VCaP (cell line): ENCODE measurements around the gene GRIN2A.

Source experiments
- H3K27ac ChIP-seq: fragments of 450-650 bp; 2 replicates; pipeline ENCODE4 v1.5.1; 2017
- CTCF ChIP-seq: fragments of 450-650 bp; conservative IDR thresholded peaks from 2 replicates; pipeline ENCODE4 v1.5.1; 2017; ENCODE audit warnings: mild to moderate bottlenecking, moderate library complexity

Gene GRIN2A

GRCh38 chr16:9980981-9981380 is 201.2 kb downstream of the GRIN2A start:
- TF ChIP-seq CTCF: no peak
- no peak overlapping the region for H3K27ac ChIP-seq

- TF ChIP-seq CTCF: no peak
- H3K27ac ChIP-seq: no peak overlapping the region
Measured at GRCh38 chr16:9978160-9978725, 204.0 kb downstream of the GRIN2A start.

GRCh38 chr16:9977333-9977897 is 204.8 kb downstream of the GRIN2A start:
- no peak for TF ChIP-seq CTCF
- no peak overlapping the region for H3K27ac ChIP-seq

GRCh38 chr16:9976601-9977000 is 205.6 kb downstream of the GRIN2A start:
- no peak for TF ChIP-seq CTCF

GRCh38 chr16:9971907-9972306 is 210.3 kb downstream of the GRIN2A start:
- no peak overlapping the region for H3K27ac ChIP-seq
- TF ChIP-seq CTCF: no peak

More at GRCh38 chr16:9976601-9977000, 205.6 kb downstream of the GRIN2A start:
- no peak overlapping the region for H3K27ac ChIP-seq

GRCh38 chr16:9970796-9971195 is 211.4 kb downstream of the GRIN2A start:
- no peak for TF ChIP-seq CTCF
- H3K27ac ChIP-seq: no peak overlapping the region

GRCh38 chr16:9970244-9970643 is 212.0 kb downstream of the GRIN2A start:
- no peak for TF ChIP-seq CTCF
- H3K27ac ChIP-seq: no peak overlapping the region
